Cardiac septum (tissue), 1 donor: Measurements from ENCODE around the gene OR9A2. TPM values are rescaled to one million over a fixed set of nuclear protein-coding genes. Genes with fewer than 3 reads are reported as not detected.
"Not testable (repeated sequence)": the region's sequence is repeated elsewhere in the genome, so short reads cannot be mapped to it uniquely, and the experiment has no call there.

Experiments
- DNase-seq: peaks from one replicate; pipeline ENCODE4 v3.0.0-alpha.2; 2020; ENCODE audit warnings: low spot score
- intact Hi-C: fragments of 100-400 bp; cut with DNase I; formaldehyde crosslinking; loops from one replicate; pipeline ENCODE4 v1.14.0; 2022
- total RNA-seq: library from RNA; stranded (reverse); fragmentation: NEBNext Ultra II Directional; extraction: Animal tissue kit (Norgen Biotek cat#: 25700); gene quantifications from one replicate; pipeline ENCODE4 v1.2.1, GENCODE V29; 2021
- donor health status: DM: no; HTN: no; CAD: no.

Gene OR9A2
- total RNA-seq, 1 donor from 2014 or later, result not detected

DNA sequence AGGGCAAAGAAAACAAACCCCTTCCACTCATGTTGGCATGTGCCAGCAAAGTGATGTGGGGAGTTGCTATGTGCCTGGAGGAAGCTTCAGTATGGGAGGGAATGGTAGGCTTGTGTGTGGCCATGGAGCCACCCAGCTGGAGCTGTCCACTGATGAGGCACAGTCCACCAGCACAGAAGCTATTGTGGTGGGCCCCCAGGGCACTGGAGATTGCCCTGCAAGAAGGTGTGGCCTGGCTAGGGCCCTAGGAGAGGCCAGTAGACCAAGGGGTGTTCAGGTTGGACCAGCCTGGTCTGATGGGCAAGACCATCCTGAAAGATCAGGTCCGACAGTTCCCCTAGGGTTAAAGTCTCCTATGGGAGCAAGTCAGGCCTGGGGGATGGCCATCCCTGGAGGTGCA lies 42.6 kb downstream of the OR9A2 start:
- no peak for DNase-seq

DNA sequence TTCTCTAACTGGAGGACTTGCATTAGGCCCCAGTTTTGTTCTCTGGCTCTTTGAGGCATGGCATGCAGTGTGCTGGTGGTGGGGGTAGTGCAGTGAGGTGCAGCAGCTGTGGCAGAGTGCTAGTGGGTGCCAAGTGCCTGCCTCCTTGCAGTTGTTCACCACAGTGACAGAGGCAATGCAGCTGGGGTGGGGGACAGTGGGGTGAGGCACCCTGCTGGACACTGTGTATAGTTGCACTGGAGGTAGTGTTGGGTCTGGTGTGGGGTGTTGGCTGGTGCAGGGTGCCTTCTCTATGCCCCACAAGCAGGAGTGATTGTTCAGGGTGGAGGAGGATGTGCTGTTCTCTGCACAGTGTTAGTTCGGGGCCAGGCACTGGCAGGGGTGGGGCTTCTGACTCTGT lies 43.1 kb downstream of the OR9A2 start:
- intact Hi-C loops, result no loop called here
- no peak for DNase-seq

More for the DNA sequence above, 42.6 kb downstream of the OR9A2 start:
- intact Hi-C loops, result no loop called here

DNA sequence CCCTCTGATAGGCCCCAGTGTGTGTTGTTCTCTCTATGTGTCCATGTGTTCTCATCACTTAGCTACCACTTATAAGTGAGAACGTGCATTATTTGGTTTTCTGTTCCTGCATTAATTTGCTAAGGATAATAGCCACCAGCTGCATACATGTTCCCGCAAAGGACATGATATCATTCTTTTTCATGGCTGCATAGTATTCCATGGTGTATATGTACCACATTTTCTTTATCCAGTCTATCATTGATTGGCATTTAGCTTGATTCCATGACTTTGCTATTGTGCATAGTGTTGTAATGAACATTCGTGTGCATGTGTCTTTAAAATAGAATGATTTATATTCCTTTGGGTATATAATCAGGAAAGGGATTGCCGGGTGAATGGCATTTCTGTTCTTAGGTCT lies 48.5 kb downstream of the OR9A2 start:
- DNase-seq, intact Hi-C loops: not testable (repeated sequence)

Other genes starting within 250 kb of the OR9A2 start
- gene EPHB6, start 172.1 kb downstream of the OR9A2 start, total RNA-seq, result 2.0 TPM
- gene TRPV6, start 141.4 kb downstream of the OR9A2 start, total RNA-seq, result not detected
- gene TRPV5, start 93.4 kb downstream of the OR9A2 start, total RNA-seq, result not detected
- not detected for gene LLCFC1, start 87.6 kb downstream of the OR9A2 start, total RNA-seq
- 0.57 TPM for gene KEL, start 64.8 kb downstream of the OR9A2 start, total RNA-seq
- gene OR6V1, start 25.2 kb upstream of the OR9A2 start, total RNA-seq, result not detected
- not detected for gene PIP, start 104.9 kb upstream of the OR9A2 start, total RNA-seq
- gene TAS2R39, start 156.3 kb upstream of the OR9A2 start, total RNA-seq, result not detected
- not detected for gene TAS2R40, start 194.9 kb upstream of the OR9A2 start, total RNA-seq
- gene GSTK1, start 236.3 kb upstream of the OR9A2 start, total RNA-seq, result 208 TPM